ENCODE results near the gene BCAS3.

BCAS3 gene

DNA sequence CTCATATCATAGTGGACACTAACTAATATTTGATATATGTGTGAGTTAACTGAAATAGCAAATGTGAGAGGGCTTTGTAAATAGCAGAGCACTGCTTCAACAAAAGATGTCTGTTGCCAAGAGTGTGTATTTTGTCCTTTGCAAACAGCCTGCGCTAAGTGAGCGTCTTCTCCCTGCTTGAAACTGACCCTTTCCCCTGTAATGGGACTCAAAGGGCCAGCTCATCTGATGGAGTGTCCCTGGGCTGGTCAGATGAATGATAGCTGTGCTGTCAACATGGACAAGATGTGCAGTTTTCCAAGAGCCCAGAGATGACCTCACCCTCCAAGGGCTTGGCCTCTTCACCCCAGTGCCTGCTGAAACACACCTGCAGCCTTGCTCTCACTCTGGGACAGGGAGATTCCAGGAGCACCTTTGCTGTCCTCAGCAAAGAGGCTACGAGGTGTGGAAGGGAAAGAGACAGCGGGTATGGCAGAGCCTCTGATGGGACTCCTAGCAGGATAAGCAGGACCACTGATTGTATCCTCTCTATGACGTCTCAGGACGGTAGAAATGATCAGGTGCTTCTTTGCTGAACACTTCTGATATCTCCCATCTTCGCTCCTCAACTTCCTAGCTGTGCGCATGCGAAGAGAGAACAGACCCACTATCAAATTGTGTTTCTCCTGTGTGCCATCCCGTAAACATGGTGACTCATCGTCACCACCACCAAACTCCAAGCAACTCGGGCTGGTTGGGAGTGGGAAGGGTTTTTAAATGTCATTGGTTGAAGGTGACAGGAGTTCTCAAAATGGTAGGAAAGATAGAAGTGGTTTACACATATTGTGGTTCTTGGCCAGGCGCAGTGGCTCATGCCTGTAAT, 686.2 kb downstream of the BCAS3 start:
- H3K4me3 ChIP-seq (ENCODE audit: control insufficient read depth, low read depth, low read length), result no peak overlapping the region
- TF ChIP-seq, protein P1, sequence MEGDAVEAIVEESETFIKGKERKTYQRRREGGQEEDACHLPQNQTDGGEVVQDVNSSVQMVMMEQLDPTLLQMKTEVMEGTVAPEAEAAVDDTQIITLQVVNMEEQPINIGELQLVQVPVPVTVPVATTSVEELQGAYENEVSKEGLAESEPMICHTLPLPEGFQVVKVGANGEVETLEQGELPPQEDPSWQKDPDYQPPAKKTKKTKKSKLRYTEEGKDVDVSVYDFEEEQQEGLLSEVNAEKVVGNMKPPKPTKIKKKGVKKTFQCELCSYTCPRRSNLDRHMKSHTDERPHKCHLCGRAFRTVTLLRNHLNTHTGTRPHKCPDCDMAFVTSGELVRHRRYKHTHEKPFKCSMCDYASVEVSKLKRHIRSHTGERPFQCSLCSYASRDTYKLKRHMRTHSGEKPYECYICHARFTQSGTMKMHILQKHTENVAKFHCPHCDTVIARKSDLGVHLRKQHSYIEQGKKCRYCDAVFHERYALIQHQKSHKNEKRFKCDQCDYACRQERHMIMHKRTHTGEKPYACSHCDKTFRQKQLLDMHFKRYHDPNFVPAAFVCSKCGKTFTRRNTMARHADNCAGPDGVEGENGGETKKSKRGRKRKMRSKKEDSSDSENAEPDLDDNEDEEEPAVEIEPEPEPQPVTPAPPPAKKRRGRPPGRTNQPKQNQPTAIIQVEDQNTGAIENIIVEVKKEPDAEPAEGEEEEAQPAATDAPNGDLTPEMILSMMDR (IDR thresholded peaks at IDR 0.05; ENCODE audit: control insufficient read depth, insufficient read depth, low read depth, low read length, missing control alignments), result no peak
- DNase-seq (ENCODE audit: low read depth), result no peak

DNA sequence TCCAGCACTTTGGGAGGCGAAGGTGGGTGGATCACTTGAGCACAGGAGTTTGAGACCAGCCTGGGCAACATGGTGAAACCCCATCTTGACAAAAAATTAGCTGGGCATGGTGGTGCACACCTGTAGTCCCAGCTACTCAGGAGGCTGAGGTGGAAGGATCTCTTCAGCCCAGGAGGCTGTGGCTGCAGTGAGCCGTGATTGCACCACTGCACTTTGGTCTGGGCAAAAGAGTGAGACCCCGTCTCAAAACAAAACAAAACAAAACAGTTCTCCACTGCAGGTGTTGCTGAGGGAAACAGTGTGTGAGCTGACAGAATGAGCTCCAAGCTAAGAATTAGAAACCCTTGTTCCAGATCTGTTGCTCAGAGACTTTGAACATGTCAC, 686.8 kb downstream of the BCAS3 start:
- TF ChIP-seq, protein P1 (IDR thresholded peaks at IDR 0.05; ENCODE audit: control insufficient read depth, insufficient read depth, low read depth, low read length, missing control alignments), result no peak
- DNase-seq (ENCODE audit: low read depth), result no peak

DNA sequence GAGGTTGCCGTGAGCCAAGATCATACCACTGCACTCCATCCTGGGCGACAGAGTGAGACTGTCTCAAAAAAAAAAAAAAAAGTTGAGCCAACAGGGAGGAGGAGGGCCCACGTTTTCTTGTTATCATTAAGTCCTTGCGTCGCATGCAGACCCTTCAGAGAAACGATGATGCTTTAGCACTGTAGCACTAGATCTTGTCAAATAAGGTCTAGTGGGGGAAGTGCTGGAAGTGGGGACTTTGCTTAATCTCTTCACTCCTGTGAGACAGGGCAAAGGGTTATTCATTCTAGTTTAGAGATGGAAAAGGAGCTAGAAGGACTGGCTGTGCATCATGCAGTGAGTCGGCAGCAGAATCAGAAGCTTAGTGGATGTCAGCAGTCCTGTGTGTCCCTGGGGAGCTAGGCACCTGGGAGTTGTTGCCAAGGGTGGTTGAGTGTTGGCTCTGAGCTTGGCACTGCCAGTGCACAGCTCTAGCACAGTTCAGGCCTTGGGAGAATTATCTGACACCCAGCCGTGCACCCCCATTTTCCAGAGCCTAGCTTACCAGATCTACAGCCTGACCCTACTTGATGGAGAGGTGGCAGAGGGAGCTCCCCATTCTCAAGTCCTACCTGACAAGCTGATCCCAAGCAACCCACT, 688.5 kb downstream of the BCAS3 start:
- TF ChIP-seq, protein P1 (IDR thresholded peaks at IDR 0.05; ENCODE audit: control insufficient read depth, insufficient read depth, low read depth, low read length, missing control alignments), result no peak
- DNase-seq (ENCODE audit: low read depth), result no peak
- no peak overlapping the region for H3K4me3 ChIP-seq (ENCODE audit: control insufficient read depth, low read depth, low read length)

More for the DNA sequence above, 686.8 kb downstream of the BCAS3 start:
- H3K4me3 ChIP-seq (ENCODE audit: control insufficient read depth, low read depth, low read length), result no peak overlapping the region

DNA sequence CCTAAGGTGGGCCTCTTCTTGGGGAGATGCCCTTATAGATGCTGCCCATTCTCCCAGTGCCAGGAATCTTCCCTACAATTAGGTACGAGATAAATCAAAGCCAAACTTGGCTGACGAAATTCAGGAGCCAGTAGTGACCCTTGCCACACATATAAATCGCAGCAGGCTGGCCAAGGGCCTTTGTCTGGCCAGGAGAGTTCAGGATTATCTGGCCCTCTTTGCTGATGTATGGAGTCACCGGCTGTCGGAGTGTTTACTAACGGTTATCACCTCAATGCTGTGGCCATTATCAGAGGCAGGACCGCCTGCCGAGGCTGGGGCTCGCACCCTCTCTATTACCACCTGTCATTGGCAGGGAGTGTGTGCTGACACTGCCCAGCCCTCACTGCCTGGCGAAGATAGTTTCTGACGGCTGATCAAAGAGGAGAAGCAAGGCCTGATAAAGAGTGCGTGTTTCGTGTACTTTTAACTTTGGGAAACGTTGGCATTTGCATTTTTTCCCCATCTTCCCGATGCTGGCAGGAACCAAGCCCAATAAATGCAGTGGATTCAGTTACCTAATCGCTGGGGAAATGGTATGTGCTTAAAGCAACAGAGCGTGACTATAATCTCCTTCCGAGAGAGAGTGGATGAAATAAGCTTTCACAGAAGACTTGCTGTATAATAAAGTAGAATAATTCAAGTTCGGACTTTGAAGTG, 689.2 kb downstream of the BCAS3 start:
- DNase-seq (ENCODE audit: low read depth), result no peak

DNA sequence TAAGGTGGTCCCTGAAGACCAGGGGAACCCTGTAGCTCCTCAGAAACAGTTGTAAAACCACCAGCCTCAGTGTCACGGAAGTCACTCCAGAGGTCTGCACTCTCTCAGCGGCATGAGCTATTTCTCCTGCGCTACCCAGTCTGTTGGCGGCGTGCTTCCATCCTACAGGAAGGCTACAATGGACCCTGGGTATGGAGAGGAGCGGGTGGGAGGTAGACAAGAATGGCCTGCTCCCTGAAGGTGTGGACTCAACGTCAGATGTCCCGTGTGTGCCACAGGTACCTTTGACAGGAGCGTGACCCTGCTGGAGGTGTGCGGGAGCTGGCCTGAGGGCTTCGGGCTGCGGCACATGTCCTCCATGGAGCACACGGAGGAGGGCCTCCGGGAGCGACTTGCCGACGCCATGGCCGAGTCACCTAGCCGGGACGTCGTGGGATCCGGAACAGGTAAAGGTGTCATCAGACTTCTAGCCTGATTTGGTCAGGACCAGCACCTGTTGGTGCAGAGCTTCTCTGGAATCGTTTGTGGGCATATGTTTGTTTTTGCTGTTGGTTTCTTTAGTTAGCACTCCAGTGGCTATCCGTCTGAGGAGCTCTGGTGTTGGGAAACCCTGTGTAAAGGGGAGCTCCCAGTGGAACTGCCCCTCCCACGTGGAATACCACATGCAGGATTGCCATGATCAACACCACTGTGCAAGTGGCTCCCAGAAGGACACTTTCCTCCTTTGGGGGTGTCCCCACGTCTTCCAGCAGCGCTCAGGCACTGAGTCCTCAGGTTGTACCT, 690.6 kb downstream of the BCAS3 start:
- H3K4me3 ChIP-seq (ENCODE audit: control insufficient read depth, low read depth, low read length), result no peak overlapping the region
- no peak for DNase-seq (ENCODE audit: low read depth)
- TF ChIP-seq, protein P1 (IDR thresholded peaks at IDR 0.05; ENCODE audit: control insufficient read depth, insufficient read depth, low read depth, low read length, missing control alignments), result no peak

More for the DNA sequence above, 689.2 kb downstream of the BCAS3 start:
- TF ChIP-seq, protein P1 (IDR thresholded peaks at IDR 0.05; ENCODE audit: control insufficient read depth, insufficient read depth, low read depth, low read length, missing control alignments), result no peak
- no peak overlapping the region for H3K4me3 ChIP-seq (ENCODE audit: control insufficient read depth, low read depth, low read length)
